Vagina (tissue), 2 donors: ENCODE data around the gene CYSRT1.

Experiments
- CTCF ChIP-seq, 3 experiments: fragments of 450-650 bp in 2 of 3; fragments of 200-600 bp in 1 of 3; sonication (generic) in 1 of 3; IDR thresholded peaks; one replicate each; pipeline ENCODE4 v1.5.1; 2017 to 2019; ENCODE audit warnings: antibody characterized with exemption in 3 of 3, mild to moderate bottlenecking in 2 of 3, moderate library complexity in 2 of 3
- POLR2A ChIP-seq, 2 donors: fragments of 450-650 bp; IDR thresholded peaks; one replicate each; pipeline ENCODE4 v1.6.1; 2017; ENCODE audit warnings: antibody characterized with exemption in 2 of 2, mild to moderate bottlenecking in 2 of 2, moderate library complexity in 2 of 2
- POLR2AphosphoS5 ChIP-seq, 2 donors: sonication (generic); formaldehyde crosslinking; IDR thresholded peaks; one replicate each; pipeline ENCODE4 v1.9.0; 2017; ENCODE audit warnings: antibody characterized with exemption in 2 of 2, mild to moderate bottlenecking in 2 of 2, low read depth in 1 of 2; ENCODE audit not compliant: insufficient read depth in 1 of 2

DNA sequence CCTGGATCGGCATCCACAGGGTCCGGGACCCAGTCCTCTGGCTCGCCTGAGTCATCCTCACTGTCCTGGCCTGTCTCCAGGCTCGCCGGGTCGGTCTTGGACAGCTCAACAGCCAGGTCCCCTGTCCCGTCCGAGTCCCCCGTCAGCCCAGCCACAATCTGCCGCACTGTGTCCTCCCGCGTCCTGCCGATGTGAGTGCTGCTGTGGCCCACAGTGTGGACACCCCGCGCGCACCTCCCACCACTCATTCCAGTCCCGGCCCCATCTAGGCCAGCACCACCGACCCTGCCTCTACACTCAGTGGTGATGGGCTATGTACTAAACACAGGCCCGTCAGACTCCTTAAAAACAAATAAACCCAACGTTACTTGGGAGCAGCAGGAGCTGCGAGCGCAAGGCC is 43.3 kb upstream of the CYSRT1 start:
- TF ChIP-seq CTCF (IDR thresholded peaks at IDR 0.05) (no peak), POLR2AphosphoS5 (IDR thresholded peaks at IDR 0.05; ENCODE audit: insufficient read depth in 1 of 2, low read depth in 1 of 2) (no peak), POLR2A (IDR thresholded peaks at IDR 0.05) (no peak)
